Jurkat, Clone E6-1 (cell line): ENCODE results near the gene CCL24. TPM values are rescaled to one million over a fixed set of nuclear protein-coding genes. Genes with fewer than 3 reads are reported as not detected.
"Not testable (repeated sequence)": the region's sequence is repeated elsewhere in the genome, so short reads cannot be mapped to it uniquely, and the experiment has no call there.

ENCODE experiments used
- DNase-seq: peaks from one replicate; pipeline ENCODE4 v3.0.0-alpha.2; 2011; ENCODE audit warnings: low read depth, low spot score
- H3K4me3 ChIP-seq: 2 replicates; pipeline ENCODE4 v1.5.1; 2011; ENCODE audit warnings: mild to moderate bottlenecking, low read length, control low read depth, moderate library complexity
- polyA plus RNA-seq: library from polyadenylated mRNA; unstranded; fragments of >200 nt; gene quantifications from one replicate; pipeline ENCODE4 v1.2.1, GENCODE V29; 2012; ENCODE audit warnings: missing spikeins; ENCODE audit not compliant: insufficient read length, insufficient read depth

The CCL24 gene, protein sequence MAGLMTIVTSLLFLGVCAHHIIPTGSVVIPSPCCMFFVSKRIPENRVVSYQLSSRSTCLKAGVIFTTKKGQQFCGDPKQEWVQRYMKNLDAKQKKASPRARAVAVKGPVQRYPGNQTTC
- polyA plus RNA-seq = not detected

DNA sequence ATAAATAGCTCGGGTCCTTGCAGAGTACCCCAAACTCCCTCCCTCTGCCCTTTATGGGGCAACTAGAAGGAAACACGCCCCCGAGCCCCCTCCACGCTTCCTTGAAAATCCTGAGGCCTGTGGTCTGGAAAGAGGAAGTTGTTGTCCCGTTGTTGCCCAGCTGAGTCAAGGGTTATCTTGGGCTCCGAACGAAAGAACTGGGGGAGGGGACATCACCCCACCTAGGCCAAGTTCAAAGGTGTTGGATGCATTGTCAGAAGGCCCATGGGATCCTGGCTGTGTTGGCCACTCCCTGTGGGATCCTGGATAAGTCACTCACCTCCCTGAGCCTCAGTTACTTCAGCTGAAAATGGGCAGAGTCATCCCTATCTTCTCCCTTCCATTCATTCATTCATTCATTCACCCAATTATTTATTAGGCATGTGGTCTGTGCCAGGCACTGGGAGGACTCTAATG is at the start of gene CCL24:
Gene CCL24 (minus strand): TSS at position 26 of the 456 bp plus-strand sequence. CDS start 91 bp downstream, outside the sequence.
- H3K4me3 ChIP-seq = no peak within 1 kb of the TSS
- no peak for DNase-seq

GRCh38 chr7:75861636-75862035 is 48.0 kb upstream of the CCL24 start:
- H3K4me3 ChIP-seq = no peak overlapping the region
- DNase-seq = no peak

DNA sequence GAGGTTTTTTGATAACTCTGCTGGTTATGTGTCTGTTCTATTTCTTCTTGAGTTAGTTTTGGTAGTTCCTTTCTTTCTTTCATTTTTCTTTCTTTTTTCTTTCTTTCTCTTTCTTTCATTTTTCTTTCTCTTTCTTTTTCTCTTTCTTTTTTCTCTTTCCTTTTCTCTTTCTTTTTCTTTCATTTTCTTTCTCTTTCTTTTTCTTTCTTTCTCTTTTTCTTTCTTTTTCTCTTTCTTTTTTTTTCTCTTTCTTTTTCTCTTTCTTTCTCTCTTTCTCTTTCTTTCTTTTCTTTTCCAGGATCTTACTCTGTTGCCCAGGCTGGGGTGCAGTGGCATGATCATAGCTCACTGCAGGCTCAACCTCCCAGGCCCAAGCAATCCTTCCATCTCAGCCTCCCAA is 44.8 kb upstream of the CCL24 start:
- no peak overlapping the region for H3K4me3 ChIP-seq
- no peak for DNase-seq

GRCh38 chr7:75856536-75856935 is 42.9 kb upstream of the CCL24 start:
- H3K4me3 ChIP-seq = no peak overlapping the region
- DNase-seq = no peak

- DNase-seq, H3K4me3 ChIP-seq: not testable (repeated sequence)
These were observed 41.3 kb upstream of the CCL24 start for GRCh38 chr7:75854813-75855345.

DNA sequence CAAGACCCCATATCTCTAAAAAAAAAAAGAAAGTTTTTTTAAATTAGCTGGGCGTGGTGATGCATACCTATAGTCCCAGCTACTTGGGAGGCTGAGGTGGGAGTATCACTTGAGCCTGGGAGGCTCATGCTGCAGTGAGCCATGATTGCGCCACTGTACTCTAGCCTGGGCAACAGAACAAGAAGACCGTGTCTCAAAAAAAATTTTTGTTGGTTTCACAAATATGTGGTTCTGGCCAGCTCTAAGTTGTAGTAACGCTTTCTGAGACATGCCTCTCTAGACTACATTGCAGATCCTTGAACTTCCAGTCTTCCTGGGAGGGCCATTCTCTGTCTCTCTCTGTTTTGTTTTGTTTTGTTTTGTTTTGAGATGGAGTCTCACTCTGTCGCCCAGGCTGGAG is 40.6 kb upstream of the CCL24 start:
- no peak overlapping the region for H3K4me3 ChIP-seq
- DNase-seq = no peak

DNA sequence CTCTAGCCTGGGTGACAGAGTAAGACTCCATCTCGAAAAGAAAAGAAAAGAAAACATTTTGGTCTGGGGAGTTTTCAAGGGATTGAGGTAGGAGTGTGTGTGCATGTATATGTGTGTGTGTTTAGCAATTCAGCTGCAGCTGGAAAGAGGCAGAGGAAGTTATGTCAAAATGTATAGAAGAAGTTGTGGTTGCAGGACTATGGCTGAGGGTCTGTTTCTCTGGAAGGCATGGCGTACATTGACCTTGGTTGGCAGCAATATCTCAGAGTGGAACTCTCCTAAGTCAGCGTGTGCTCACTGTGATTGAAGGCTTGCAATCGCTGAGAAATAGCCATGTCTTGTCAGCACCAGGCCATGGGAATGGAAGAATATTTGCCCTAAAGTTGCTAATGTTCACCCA is 36.6 kb upstream of the CCL24 start:
- H3K4me3 ChIP-seq = no peak overlapping the region
- DNase-seq = no peak

GRCh38 chr7:75849573-75849972 is 36.0 kb upstream of the CCL24 start:
- DNase-seq = no peak
- no peak overlapping the region for H3K4me3 ChIP-seq

DNA sequence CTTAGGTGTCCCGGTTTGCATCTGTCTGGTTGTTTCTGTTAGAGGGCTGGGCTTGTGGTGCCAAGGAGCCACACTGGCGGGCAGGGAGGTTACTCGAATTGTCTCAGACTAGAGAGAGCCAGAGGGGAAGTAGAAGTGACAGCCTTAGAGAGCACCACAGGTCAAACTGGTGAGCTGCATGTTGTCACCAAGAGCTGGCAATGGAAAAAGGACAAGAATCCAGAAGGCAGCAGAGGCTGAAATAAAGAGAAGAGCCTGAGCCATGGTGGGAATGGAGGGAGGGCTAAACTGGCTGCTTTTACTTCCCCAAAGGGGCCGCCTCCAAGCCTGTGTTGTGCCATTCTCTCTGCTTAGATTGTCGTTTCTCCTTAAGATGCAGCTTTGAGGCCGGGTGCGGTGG is 34.1 kb upstream of the CCL24 start:
- no peak for DNase-seq
- no peak overlapping the region for H3K4me3 ChIP-seq

DNA sequence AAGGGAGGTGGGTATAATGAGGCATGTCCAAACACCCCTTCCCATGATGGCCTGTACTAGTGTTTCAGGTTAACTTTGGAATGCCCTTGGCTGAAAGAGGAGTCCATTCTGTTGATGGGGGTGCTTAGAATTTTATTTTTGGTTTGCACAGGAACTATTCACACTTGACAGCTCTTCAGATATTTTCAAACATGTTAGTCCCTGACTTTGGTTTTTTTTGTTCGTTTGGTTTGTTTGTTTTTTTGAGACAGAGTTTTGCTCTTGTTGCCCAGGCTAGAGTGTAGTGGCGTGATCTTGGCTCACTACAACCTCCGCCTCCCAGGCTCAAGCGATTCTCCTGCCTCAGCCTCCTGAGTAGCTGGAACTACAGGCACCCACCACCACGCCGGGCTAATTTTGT is 31.5 kb upstream of the CCL24 start:
- not testable (repeated sequence) for DNase-seq, H3K4me3 ChIP-seq

- H3K4me3 ChIP-seq = no peak overlapping the region
- DNase-seq = no peak
These were observed 30.6 kb upstream of the CCL24 start for GRCh38 chr7:75844158-75844557.

GRCh38 chr7:75843613-75844116 is 30.1 kb upstream of the CCL24 start:
- H3K4me3 ChIP-seq = no peak overlapping the region
- no peak for DNase-seq

GRCh38 chr7:75842836-75843446 is 29.3 kb upstream of the CCL24 start:
- no peak overlapping the region for H3K4me3 ChIP-seq
- no peak for DNase-seq

GRCh38 chr7:75840029-75840428 is 26.4 kb upstream of the CCL24 start:
- no peak overlapping the region for H3K4me3 ChIP-seq
- DNase-seq = no peak

DNA sequence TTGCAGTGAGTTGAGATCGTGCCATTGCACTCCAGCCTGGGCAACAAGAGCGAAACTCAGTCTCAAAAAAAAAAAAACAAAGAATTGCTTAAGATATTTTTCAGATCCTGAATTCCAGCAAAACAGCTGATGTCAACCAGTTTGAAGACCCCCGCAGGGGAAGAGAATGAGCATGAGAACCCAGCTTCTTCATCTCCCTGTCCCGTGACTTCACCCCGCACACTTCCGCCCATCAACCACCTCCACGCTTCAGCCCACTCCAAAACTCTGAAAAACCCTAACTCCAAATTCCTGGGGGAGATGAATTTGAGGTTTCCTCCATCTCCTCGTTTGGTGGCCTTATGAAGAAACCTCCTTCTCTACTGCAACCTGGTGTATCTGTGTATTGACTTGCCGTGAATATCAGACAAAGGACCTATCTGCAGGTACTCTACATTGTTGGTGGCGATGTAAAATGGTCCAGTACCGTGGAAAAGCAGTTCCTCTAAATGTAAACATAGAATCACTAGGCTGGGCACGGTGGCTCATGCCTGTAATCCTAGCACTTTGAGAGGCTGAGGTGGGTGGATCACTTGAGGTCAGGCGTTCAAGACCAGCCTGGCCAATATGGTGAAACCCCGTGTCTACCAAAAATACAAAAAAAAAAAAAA is 24.8 kb upstream of the CCL24 start:
- H3K4me3 ChIP-seq, DNase-seq: not testable (repeated sequence)

- no peak overlapping the region for H3K4me3 ChIP-seq
- no peak for DNase-seq
These were observed 23.2 kb upstream of the CCL24 start for GRCh38 chr7:75836798-75837197.

DNA sequence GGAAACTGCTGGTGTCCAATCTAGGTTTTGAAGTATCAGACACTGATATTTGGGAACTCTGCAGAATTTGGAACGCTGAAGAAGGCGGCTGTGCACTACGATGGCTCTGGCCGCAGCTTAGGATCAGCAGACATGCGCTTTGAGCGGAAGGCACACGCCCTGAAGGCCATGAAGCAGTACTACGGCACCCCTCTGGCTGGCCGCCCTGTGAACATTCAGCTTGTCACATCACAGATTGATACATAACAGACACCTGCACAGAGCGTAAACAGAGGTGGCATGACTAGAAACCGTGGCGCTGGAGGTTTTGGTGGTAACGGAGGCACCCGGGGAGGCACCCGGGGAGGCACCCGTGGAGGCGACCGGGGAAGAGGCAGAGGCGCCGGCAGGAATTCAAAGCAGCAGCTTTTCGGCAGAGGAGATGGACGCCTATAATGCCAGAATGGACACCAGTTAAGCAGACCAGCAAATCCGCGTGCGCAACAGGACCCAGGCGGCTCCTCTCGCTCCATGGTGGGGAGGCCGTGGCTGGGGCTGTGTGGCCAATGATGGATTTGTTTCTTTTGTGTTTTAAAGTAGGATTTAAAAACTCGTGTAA is 22.2 kb upstream of the CCL24 start:
- H3K4me3 ChIP-seq = no peak overlapping the region
- no peak for DNase-seq

DNA sequence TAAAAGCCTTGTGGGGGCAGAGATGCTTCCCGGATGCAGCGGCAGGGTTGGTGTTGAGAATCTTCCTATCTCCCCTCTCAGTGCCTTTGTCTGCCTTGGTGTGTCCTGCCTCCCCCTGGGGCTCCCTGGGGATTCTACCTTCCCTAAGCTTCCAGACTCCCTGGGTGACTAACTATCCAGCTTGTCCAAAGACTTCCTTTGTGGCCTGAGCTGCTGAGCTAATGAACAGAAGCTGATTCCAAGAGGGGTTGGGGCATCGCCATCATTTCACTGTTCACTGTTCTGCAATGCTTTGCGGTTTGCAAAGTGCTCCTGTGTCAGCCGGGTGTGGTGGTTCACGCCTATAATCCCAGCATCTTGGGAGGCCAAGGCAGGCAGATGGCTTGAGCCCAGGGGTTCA is 20.1 kb upstream of the CCL24 start:
- not testable (repeated sequence) for H3K4me3 ChIP-seq, DNase-seq

DNA sequence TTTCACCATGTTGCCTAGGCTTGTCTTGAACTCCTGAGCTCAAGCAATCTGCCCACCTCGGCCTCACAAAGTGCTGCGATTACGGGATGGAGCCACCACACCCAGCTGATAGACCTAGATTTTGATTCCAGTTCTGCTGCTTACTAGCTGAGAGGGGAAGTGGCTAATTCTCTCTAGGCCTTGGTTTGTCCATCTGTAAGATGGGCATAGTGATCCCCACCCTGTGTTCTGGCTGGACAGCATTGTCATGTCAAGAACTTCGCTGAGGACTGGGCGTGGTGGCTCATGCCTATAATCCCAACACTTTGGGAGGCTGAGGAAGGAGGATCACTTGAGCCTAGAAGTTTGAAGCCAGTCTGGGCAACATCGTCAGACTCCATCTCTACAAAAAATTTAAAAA is 17.4 kb upstream of the CCL24 start:
- DNase-seq = no peak

GRCh38 chr7:75829656-75830055 is 16.1 kb upstream of the CCL24 start:
- peak; percentile 22 for DNase-seq
- H3K4me3 ChIP-seq = not testable (repeated sequence)

More for the DNA sequence above, 17.4 kb upstream of the CCL24 start:
- no peak overlapping the region for H3K4me3 ChIP-seq
